ENCODE results near the gene NDUFAF8. TPM values are rescaled to one million over a fixed set of nuclear protein-coding genes. Genes with fewer than 3 reads are reported as not detected.

The NDUFAF8 gene
- total RNA-seq, 1 experiment from 2014 or later, result 60.1 TPM

GRCh38 chr17:81194941-81195901, 43.9 kb upstream of the NDUFAF8 start:
- Histone ChIP-seq H3K79me2 (ENCODE audit: insufficient read depth, low read length) (no peaks in the 10 kb centered on the region), H3K18ac (ENCODE audit: insufficient read length, low read depth, low read length) (no peak overlapping the region), H2BK12ac (ENCODE audit: insufficient read length, low read depth, low read length) (no peak overlapping the region), H2BK120ac (ENCODE audit: low read depth, low read length, poor library complexity, severe bottlenecking) (no peak overlapping the region), H3K14ac (ENCODE audit: insufficient read depth, low read length) (no peak overlapping the region; the same call in 1 of the 2 replicates), H3K4me1 (ENCODE audit: insufficient read depth, low read length) (no peaks in the 10 kb centered on the region), H2BK5ac (ENCODE audit: insufficient read length, low read length) (no peak overlapping the region), H3K23me2 (ENCODE audit: insufficient read length, low read depth, low read length, poor library complexity, severe bottlenecking) (no peaks in the 10 kb centered on the region), H3K9ac (ENCODE audit: extremely low read depth, insufficient read length, low read length) (no peak overlapping the region), H4K8ac (replicated peaks; ENCODE audit: insufficient read length, low read depth, low read length) (no peak overlapping the region), H3K9me3 (ENCODE audit: control insufficient read depth, low read depth, low read length) (no peaks in the 10 kb centered on the region), H4K5ac (ENCODE audit: insufficient read length, low read depth, low read length) (no peak overlapping the region), H3K23ac (ENCODE audit: insufficient read length, low read depth, low read length) (no peak overlapping the region), H4K91ac (ENCODE audit: insufficient read length, low read depth, low read length) (no peak overlapping the region), H2BK20ac (ENCODE audit: low read depth, low read length, poor library complexity, severe bottlenecking) (no peak overlapping the region), H3K4ac (ENCODE audit: low read depth, low read length) (no peak overlapping the region), H3K56ac (ENCODE audit: insufficient read length, low read depth, low read length) (no peak overlapping the region), H4K20me1 (ENCODE audit: control insufficient read depth, insufficient read depth, insufficient read length) (no peaks in the 10 kb centered on the region), H3K79me1 (ENCODE audit: insufficient read depth, low read depth, low read length, poor library complexity, severe bottlenecking) (no peaks in the 10 kb centered on the region), H2AK5ac (ENCODE audit: insufficient read length, low read length) (no peak overlapping the region), H2AFZ (ENCODE audit: low read length) (no peak overlapping the region), H3K27me3 (ENCODE audit: insufficient read depth, low read length) (no peaks in the 10 kb centered on the region), H3K27ac (ENCODE audit: insufficient read length, low read depth, low read length) (no peak overlapping the region), H3K4me2 (ENCODE audit: insufficient read depth, insufficient read length, low read length) (no peak overlapping the region), H2BK15ac (ENCODE audit: low read depth, low read length) (no peak overlapping the region), H3T11ph (ENCODE audit: low read length) (no peak overlapping the region)
- no peaks in the 10 kb centered on the region for H3K4me1 Mint-ChIP-seq
- no peak for DNase-seq
- no peak overlapping the region for H3K4me3 Mint-ChIP-seq
- peaks cover 0 to 14% (median 4%) of the 10 kb centered on the region in 3 experiments; a peak in 4 of 7 replicates for H3K36me3 Mint-ChIP-seq (ENCODE audit: insufficient read depth in 1 of 3, low read depth in 3 of 3)
- no CpG with 5 or more reads among the region's 37 CpGs for WGBS (ENCODE audit: extremely low coverage, insufficient read length, low lambda C conversion rate)
- H3K27ac Mint-ChIP-seq, result no peak overlapping the region
- no peaks in the 10 kb centered on the region for H3K9me3 Mint-ChIP-seq
- TF ChIP-seq CTCF (conservative IDR thresholded peaks at IDR 0.05), result no peak
- H3K27me3 Mint-ChIP-seq (ENCODE audit: low read depth), result no peaks in the 10 kb centered on the region
